Left forelimb (tissue), 1 donor: Measurements from ENCODE around the gene COL4A3.

Experiments used
- DNase-seq: peaks from one replicate; pipeline ENCODE4 v3.0.0-alpha.2; 2018; ENCODE audit warnings: low spot score

The COL4A3 gene

GRCh38 chr2:227347117-227347516 is 182.7 kb downstream of the COL4A3 start:
- DNase-seq, result no peak

GRCh38 chr2:227348324-227348723 is 183.9 kb downstream of the COL4A3 start:
- DNase-seq, result no peak

GRCh38 chr2:227349989-227350612 is 185.7 kb downstream of the COL4A3 start:
- DNase-seq, result no peak

- DNase-seq, result no peak
These were observed 187.2 kb downstream of the COL4A3 start for GRCh38 chr2:227351639-227352038.

GRCh38 chr2:227360351-227360750 is 195.9 kb downstream of the COL4A3 start:
- DNase-seq, result no peak

GRCh38 chr2:227363756-227364155 is 199.3 kb downstream of the COL4A3 start:
- no peak for DNase-seq
